Uterus (tissue), 4 donors: ENCODE measurements around the gene ADAMTS2. TPM values are rescaled to one million over a fixed set of nuclear protein-coding genes. Genes with fewer than 3 reads are reported as not detected.

Source experiments
- DNase-seq, 2 donors: peaks; one replicate each; pipeline ENCODE4 v3.0.0-alpha.2; 2019 to 2020
- H3K27ac ChIP-seq, 2 donors: fragments of 200-600 bp; sonication (generic); 1 replicate in 1 of 2; 2 replicates in 1 of 2; pipeline ENCODE4 v1.5.1; 2016 to 2018
- H3K27me3 ChIP-seq, 2 donors: fragments of 200-600 bp; sonication (generic); one replicate each; pipeline ENCODE4 v1.5.1; 2018 to 2019; ENCODE audit warnings: control low read depth in 1 of 2
- H3K36me3 ChIP-seq, 2 donors: fragments of 200-600 bp; sonication (generic); one replicate each; pipeline ENCODE4 v1.5.1; 2019; ENCODE audit warnings: control low read depth in 1 of 2
- H3K4me1 ChIP-seq, 2 donors: fragments of 200-600 bp; sonication (generic); one replicate each; pipeline ENCODE4 v1.5.1; 2018 to 2019; ENCODE audit warnings: control low read depth in 1 of 2
- H3K4me3 ChIP-seq, 2 donors: fragments of 200-600 bp; sonication (generic); 1 replicate in 1 of 2; 2 replicates in 1 of 2; pipeline ENCODE4 v1.5.1; 2018 to 2019; ENCODE audit warnings: mild to moderate bottlenecking in 1 of 2
- H3K9me3 ChIP-seq, 2 donors: fragments of 200-600 bp; sonication (generic); one replicate each; pipeline ENCODE4 v1.5.1; 2019; ENCODE audit warnings: control low read depth in 1 of 2
- POLR2A ChIP-seq, 2 donors: fragments of 450-650 bp; IDR thresholded peaks; one replicate each; pipeline ENCODE4 v1.6.1; 2016; ENCODE audit warnings: antibody characterized with exemption in 2 of 2, mild to moderate bottlenecking in 1 of 2, moderate library complexity in 1 of 2
- intact Hi-C: fragments of 100-400 bp; cut with DNase I; formaldehyde crosslinking; loops from one replicate; pipeline ENCODE4 v1.15.1; 2023; ENCODE audit warnings: low total_unique reads
- total RNA-seq, 4 donors: library from RNA; depleted of rRNA in 3 of 4; stranded (reverse); fragments of >200 nt in 3 of 4; gene quantifications; one replicate each; pipeline versions ENCODE4 v1.1.0 to v1.2.4, GENCODE V29; 2014 to 2023
- TF ChIP-seq, protein P1 (sequence below), 4 experiments: fragments of 200-600 bp in 2 of 4; fragments of 450-650 bp in 2 of 4; sonication (generic) in 2 of 4; IDR thresholded peaks; one replicate each; pipeline ENCODE4 v1.5.1; 2016 to 2019; ENCODE audit warnings: antibody characterized with exemption in 4 of 4, mild to moderate bottlenecking in 2 of 4, moderate library complexity in 1 of 4
- donor health status: DM: yes; HTN: yes; CAD: no.

Gene ADAMTS2
- total RNA-seq, 4 donors from 2014 or later: 4.1 to 97.1 (median 40.3) TPM

GRCh38 chr5:179124853-179125788 lies 220.1 kb downstream of the ADAMTS2 start:
- no peaks in the 10 kb centered on the region for H3K4me1 ChIP-seq
- DNase-seq: no peak
- no peaks in the 10 kb centered on the region for H3K9me3 ChIP-seq
- H3K27me3 ChIP-seq: no peaks in the 10 kb centered on the region
- no peak overlapping the region for H3K4me3 ChIP-seq
- TF ChIP-seq POLR2A (IDR thresholded peaks at IDR 0.05): no peak
- TF ChIP-seq, protein P1, sequence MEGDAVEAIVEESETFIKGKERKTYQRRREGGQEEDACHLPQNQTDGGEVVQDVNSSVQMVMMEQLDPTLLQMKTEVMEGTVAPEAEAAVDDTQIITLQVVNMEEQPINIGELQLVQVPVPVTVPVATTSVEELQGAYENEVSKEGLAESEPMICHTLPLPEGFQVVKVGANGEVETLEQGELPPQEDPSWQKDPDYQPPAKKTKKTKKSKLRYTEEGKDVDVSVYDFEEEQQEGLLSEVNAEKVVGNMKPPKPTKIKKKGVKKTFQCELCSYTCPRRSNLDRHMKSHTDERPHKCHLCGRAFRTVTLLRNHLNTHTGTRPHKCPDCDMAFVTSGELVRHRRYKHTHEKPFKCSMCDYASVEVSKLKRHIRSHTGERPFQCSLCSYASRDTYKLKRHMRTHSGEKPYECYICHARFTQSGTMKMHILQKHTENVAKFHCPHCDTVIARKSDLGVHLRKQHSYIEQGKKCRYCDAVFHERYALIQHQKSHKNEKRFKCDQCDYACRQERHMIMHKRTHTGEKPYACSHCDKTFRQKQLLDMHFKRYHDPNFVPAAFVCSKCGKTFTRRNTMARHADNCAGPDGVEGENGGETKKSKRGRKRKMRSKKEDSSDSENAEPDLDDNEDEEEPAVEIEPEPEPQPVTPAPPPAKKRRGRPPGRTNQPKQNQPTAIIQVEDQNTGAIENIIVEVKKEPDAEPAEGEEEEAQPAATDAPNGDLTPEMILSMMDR (IDR thresholded peaks at IDR 0.05): no peak
- intact Hi-C loops: no loop called here
- no peak overlapping the region for H3K27ac ChIP-seq
- H3K36me3 ChIP-seq: no peaks in the 10 kb centered on the region

DNA sequence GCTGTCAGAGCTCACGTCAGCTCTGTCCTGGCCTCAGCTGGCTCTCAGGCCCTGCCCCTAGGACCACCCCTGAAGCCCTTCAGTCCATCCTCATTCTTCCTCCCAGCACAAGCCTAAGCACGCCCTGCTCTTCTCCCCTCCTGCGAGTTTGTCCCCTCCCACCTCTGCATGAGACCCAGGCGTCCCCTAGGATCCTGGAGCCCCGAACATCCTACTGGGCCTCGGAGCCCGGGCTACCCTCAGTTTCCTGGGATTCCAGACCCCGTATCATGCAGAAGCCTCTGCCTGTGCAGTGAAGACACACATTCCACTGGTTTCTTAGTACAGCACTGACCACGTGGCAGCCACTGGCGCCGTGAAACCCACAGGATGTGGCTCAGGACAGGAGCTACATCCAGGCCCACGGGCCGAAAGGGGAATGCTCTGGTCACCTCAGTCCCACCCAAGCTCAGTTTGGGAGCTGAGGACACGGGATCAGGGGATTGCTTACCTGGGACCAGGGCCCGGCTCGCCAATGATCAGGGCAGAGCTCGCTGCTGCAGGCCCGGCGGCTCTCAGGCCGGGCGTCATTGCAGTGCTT lies 220.9 kb downstream of the ADAMTS2 start:
- Histone ChIP-seq H3K9me3 (no peaks in the 10 kb centered on the region), H3K36me3 (no peaks in the 10 kb centered on the region), H3K27ac (no peak overlapping the region), H3K27me3 (no peaks in the 10 kb centered on the region), H3K4me1 (no peaks in the 10 kb centered on the region), H3K4me3 (no peak overlapping the region)
- no peak for TF ChIP-seq POLR2A (IDR thresholded peaks at IDR 0.05)
- TF ChIP-seq, protein P1 (IDR thresholded peaks at IDR 0.05): no peak
- intact Hi-C loops: no loop called here
- DNase-seq: no peak

DNA sequence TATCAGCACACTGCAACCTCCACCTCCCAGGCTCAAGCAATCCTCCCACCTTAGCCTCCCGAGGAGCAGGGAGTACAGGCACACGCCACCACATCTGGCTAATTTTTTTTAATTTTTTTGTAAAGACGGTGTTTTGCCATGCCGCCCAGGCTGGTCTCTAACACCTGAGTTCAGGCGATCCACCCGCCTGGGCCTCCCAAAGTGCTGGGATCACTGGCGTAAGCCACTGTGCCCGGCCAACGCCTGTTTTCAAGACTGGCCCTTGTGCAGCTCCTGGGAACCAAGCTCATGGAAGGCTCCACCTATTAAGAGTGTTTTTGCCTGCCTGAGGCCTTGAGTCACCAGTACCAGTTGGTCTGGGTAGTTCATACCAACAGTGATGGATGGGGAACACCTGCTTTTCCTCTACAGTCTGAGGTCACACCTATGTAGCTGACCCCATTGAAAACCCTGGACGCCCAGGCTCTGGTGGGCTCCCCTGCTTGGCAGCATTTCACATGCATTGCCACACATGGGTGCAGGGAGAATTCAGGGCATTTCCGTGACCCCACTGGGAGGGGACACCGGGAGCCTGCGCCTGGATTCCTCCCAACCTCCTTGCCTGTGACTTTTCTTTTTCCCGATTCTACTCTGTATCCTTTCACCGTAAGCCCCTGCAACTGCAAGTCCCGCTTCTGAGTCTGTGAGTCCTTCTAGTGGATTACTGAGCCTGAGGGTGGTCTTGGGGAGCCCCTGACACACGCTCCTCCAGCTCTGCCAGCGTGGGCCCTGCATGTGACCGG lies 221.6 kb downstream of the ADAMTS2 start:
- Histone ChIP-seq H3K4me3 (no peak overlapping the region), H3K36me3 (no peaks in the 10 kb centered on the region), H3K9me3 (no peaks in the 10 kb centered on the region), H3K27ac (no peak overlapping the region), H3K4me1 (no peaks in the 10 kb centered on the region), H3K27me3 (no peaks in the 10 kb centered on the region)
- no peak for DNase-seq
- intact Hi-C loops: no loop called here
- no peak for TF ChIP-seq POLR2A (IDR thresholded peaks at IDR 0.05)
- TF ChIP-seq, protein P1 (IDR thresholded peaks at IDR 0.05): no peak

GRCh38 chr5:179123109-179123426 lies 222.2 kb downstream of the ADAMTS2 start:
- DNase-seq: no peak
- Histone ChIP-seq H3K4me1 (no peaks in the 10 kb centered on the region), H3K27ac (no peak overlapping the region), H3K4me3 (no peak overlapping the region), H3K9me3 (no peaks in the 10 kb centered on the region), H3K36me3 (no peaks in the 10 kb centered on the region), H3K27me3 (no peaks in the 10 kb centered on the region)
- intact Hi-C loops: no loop called here
- TF ChIP-seq, protein P1 (IDR thresholded peaks at IDR 0.05): no peak
- TF ChIP-seq POLR2A (IDR thresholded peaks at IDR 0.05): no peak
